ENCODE measurements around the gene SCGB1C1. TPM values are rescaled to one million over a fixed set of nuclear protein-coding genes. Genes with fewer than 3 reads are reported as not detected.

Gene SCGB1C1
- total RNA-seq, 1 experiment from 2014 or later: not detected

GRCh38 chr11:241634-242033 is 48.8 kb downstream of the SCGB1C1 start:
- H3K4me1 Mint-ChIP-seq (ENCODE audit: insufficient read depth, unreplicated experiment): peaks cover 6% of the 10 kb centered on the region
- TF ChIP-seq CTCF (IDR thresholded peaks at IDR 0.05; ENCODE audit: unreplicated experiment): no peak
- no peaks in the 10 kb centered on the region for H3K9me3 Mint-ChIP-seq (ENCODE audit: unreplicated experiment)
- H3K27ac Mint-ChIP-seq (ENCODE audit: low read depth, unreplicated experiment): peak overlapping the region; percentile 24
- intact Hi-C loops (cut with micrococcal nuclease): no loop called here
- ChIA-PET POLR2A (interaction anchor here (1.7 kb wide), 1 partner anchor 34 kb away, joined by 9 read pairs; the partner anchor contains the start of genes BET1L and RIC8A), CTCF (interaction anchor here (0.7 to 1.0 kb wide), 2 partner anchors 9 to 1025 kb away, joined by 3 to 10 read pairs; no protein-coding TSS in a partner anchor)
- no TSS peak for BruUV-seq (replicated peaks)
- H3K4me3 Mint-ChIP-seq (ENCODE audit: unreplicated experiment): no peak overlapping the region
- H3K36me3 Mint-ChIP-seq (ENCODE audit: insufficient read depth, unreplicated experiment): peaks cover 83% of the 10 kb centered on the region
- no peak for DNase-seq (ENCODE audit: unreplicated experiment)
- H3K27me3 Mint-ChIP-seq (ENCODE audit: insufficient read depth, unreplicated experiment): no peaks in the 10 kb centered on the region

Other genes starting within 250 kb of the SCGB1C1 start
- 65.3 and 66.1 TPM in 2 replicates for gene BET1L, start 14.3 kb downstream of the SCGB1C1 start, total RNA-seq (2022)
- gene RIC8A, start 14.6 kb downstream of the SCGB1C1 start, total RNA-seq (2022): 93.3 and 109 TPM in 2 replicates
- gene SIRT3, start 43.3 kb downstream of the SCGB1C1 start, total RNA-seq (2022): 19.8 and 20.5 TPM in 2 replicates
- 86.8 and 103 TPM in 2 replicates for gene PSMD13, start 43.9 kb downstream of the SCGB1C1 start, total RNA-seq (2022)
- not detected in 2 replicates for gene NLRP6, start 85.3 kb downstream of the SCGB1C1 start, total RNA-seq (2022)
- gene PGGHG, start 96.0 kb downstream of the SCGB1C1 start, total RNA-seq (2022): 6.3 and 8.5 TPM in 2 replicates
- gene IFITM5, start 106.4 kb downstream of the SCGB1C1 start, total RNA-seq (2022): not detected in 2 replicates
- 288 and 314 TPM in 2 replicates for gene IFITM2, start 114.7 kb downstream of the SCGB1C1 start, total RNA-seq (2022)
- gene IFITM1, start 121.0 kb downstream of the SCGB1C1 start, total RNA-seq (2022): 1.8 and 4.8 TPM in 2 replicates
- 415 and 497 TPM in 2 replicates for gene IFITM3, start 127.8 kb downstream of the SCGB1C1 start, total RNA-seq (2022)
- gene B4GALNT4, start 176.4 kb downstream of the SCGB1C1 start, total RNA-seq (2022): 20.0 and 25.9 TPM in 2 replicates
- gene PKP3, start 201.1 kb downstream of the SCGB1C1 start, total RNA-seq (2022): 129 and 177 TPM in 2 replicates
- gene SIGIRR, start 221.9 kb downstream of the SCGB1C1 start, total RNA-seq (2022): 6.2 and 7.7 TPM in 2 replicates
- 7.2 and 9.4 TPM in 2 replicates for gene ANO9, start 248.9 kb downstream of the SCGB1C1 start, total RNA-seq (2022)